SHP77 treated with DMSO at 0.1 percent for 48 hours (cell line): Measurements from ENCODE around the gene SETMAR.
"Not testable (repeated sequence)": the region's sequence is repeated elsewhere in the genome, so short reads cannot be mapped to it uniquely, and the experiment has no call there.

ENCODE experiments used
- DNase-seq: peaks from one replicate; lab custom pipeline; 2025; lab: John Stamatoyannopoulos, UW

The SETMAR gene

GRCh38 chr3:4303187-4304123 lies at the start of gene SETMAR:
Gene SETMAR, plus strand, starts transcription at chr3:4303369. Its CDS starts 2 bp downstream, at chr3:4303371.
- peak; percentile 50 for DNase-seq

GRCh38 chr3:4261406-4261805 lies 41.8 kb upstream of the SETMAR start:
- DNase-seq: no peak

GRCh38 chr3:4264040-4264439 lies 39.1 kb upstream of the SETMAR start:
- DNase-seq: no peak

- no peak for DNase-seq
Measured at GRCh38 chr3:4270720-4271119, 32.4 kb upstream of the SETMAR start.

- no peak for DNase-seq
Measured at GRCh38 chr3:4271834-4272233, 31.3 kb upstream of the SETMAR start.

- DNase-seq: no peak
Measured at GRCh38 chr3:4279516-4280105, 23.6 kb upstream of the SETMAR start.

- DNase-seq: no peak
Measured at GRCh38 chr3:4281991-4282390, 21.2 kb upstream of the SETMAR start.

- DNase-seq: no peak
Measured at GRCh38 chr3:4284865-4285264, 18.3 kb upstream of the SETMAR start.

- DNase-seq: no peak
Measured at GRCh38 chr3:4289044-4289443, 14.1 kb upstream of the SETMAR start.

- DNase-seq: no peak
Measured at GRCh38 chr3:4290272-4290893, 12.8 kb upstream of the SETMAR start.

- DNase-seq: no peak
Measured at GRCh38 chr3:4292301-4292700, 10.9 kb upstream of the SETMAR start.

GRCh38 chr3:4294616-4295327 lies 8.4 kb upstream of the SETMAR start:
- no peak for DNase-seq

GRCh38 chr3:4296454-4296853 lies 6.7 kb upstream of the SETMAR start:
- not testable (repeated sequence) for DNase-seq

- no peak for DNase-seq
Measured at GRCh38 chr3:4297486-4297885, 5.7 kb upstream of the SETMAR start.

GRCh38 chr3:4302747-4303146 lies 422 bp upstream of the SETMAR start:
- no peak for DNase-seq

GRCh38 chr3:4305210-4305609 lies 2.0 kb downstream of the SETMAR start:
- DNase-seq: not testable (repeated sequence)

GRCh38 chr3:4306091-4306490 lies 2.9 kb downstream of the SETMAR start:
- DNase-seq: no peak

- no peak for DNase-seq
Measured at GRCh38 chr3:4306860-4307259, 3.7 kb downstream of the SETMAR start.

GRCh38 chr3:4309491-4310128 lies 6.4 kb downstream of the SETMAR start:
- no peak for DNase-seq

GRCh38 chr3:4310971-4311370 lies 7.8 kb downstream of the SETMAR start:
- no peak for DNase-seq

GRCh38 chr3:4311496-4311895 lies 8.3 kb downstream of the SETMAR start:
- no peak for DNase-seq
